HCT116 (cell line): ENCODE results near the gene FMNL1. TPM values are rescaled to one million over a fixed set of nuclear protein-coding genes. Genes with fewer than 3 reads are reported as not detected.

ENCODE experiments used
- ATAC-seq: fragments of 200-7000 bp; cut with Tn5 transposase; 2 replicates; pipeline ENCODE4 v1.9.1; 2020; ENCODE audit warnings: mild to moderate bottlenecking, moderate library complexity
- BruUV-seq: library from RNA; stranded (reverse); fragments of 400-500 nt; replicated peaks from 2 replicates; lab custom pipeline; 2021; lab: Mats Ljungman, UMichigan
- CTCF ChIA-PET: fragments of 300-600 bp; sonication (Branson Sonifier 250); formaldehyde crosslinking; loops from one replicate; lab custom pipeline; 2021; ENCODE audit warnings: antibody characterized with exemption; lab: Charles Lee
- POLR2A ChIA-PET: fragments of 300-600, 350-600 bp; sonication (Branson Sonifier 250); formaldehyde crosslinking; loops from one replicate; lab custom pipeline; 2021; ENCODE audit warnings: antibody characterized with exemption; lab: Charles Lee
- RAD21 ChIA-PET, 2 experiments: fragments of 300-600 bp; sonication (Branson Sonifier 250); formaldehyde crosslinking; loops; one replicate each; lab custom pipeline; 2023; ENCODE audit warnings: low total read pairs in 2 of 2; ENCODE audit not compliant: uncharacterized antibody in 2 of 2, unreplicated experiment in 2 of 2, low non-redundant PET in 1 of 2; lab: Charles Lee
- DNase-seq: peaks from one replicate; pipeline ENCODE4 v3.0.0-alpha.2; 2010; ENCODE audit warnings: low read depth, low spot score
- H2AFZ ChIP-seq: fragments of 200-600 bp; shearing (Covaris generic), sonication (generic); 2 replicates; pipeline ENCODE4 v1.6.1; 2017; ENCODE audit warnings: low read depth, mixed run types, mixed read lengths, antibody characterized with exemption, low read length; ENCODE audit not compliant: poor library complexity, severe bottlenecking
- H3K27ac ChIP-seq: 2 replicates; pipeline ENCODE4 v1.5.1; 2012; ENCODE audit warnings: low read depth, low read length
- H3K27me3 ChIP-seq: fragments of 200-600 bp; sonication (generic); 2 replicates; pipeline ENCODE4 v1.6.1; 2016; ENCODE audit warnings: mixed run types, low read length, mixed read lengths; ENCODE audit not compliant: insufficient read depth
- H3K36me3 ChIP-seq, 2 experiments: fragments of 200-500 bp in 1 of 2; fragments of 200-600 bp in 1 of 2; sonication (Bioruptor generic) in 1 of 2; sonication (generic) in 1 of 2; 2 replicates each; pipeline versions ENCODE4 v1.5.1 to v1.6.1; 2014 to 2016; ENCODE audit warnings: low read length in 2 of 2, inconsistent platforms in 1 of 2, mixed read lengths in 1 of 2, mixed run types in 1 of 2; ENCODE audit not compliant: insufficient read depth in 2 of 2, control insufficient read depth in 1 of 2
- H3K4me1 ChIP-seq, 2 experiments: fragments of 200-600 bp in 1 of 2; sonication (generic) in 1 of 2; 2 replicates each; pipeline versions ENCODE4 v1.5.1 to v1.6.1; 2012 to 2017; ENCODE audit warnings: low read length in 2 of 2, inconsistent platforms in 1 of 2, mild to moderate bottlenecking in 1 of 2, mixed read lengths in 1 of 2, mixed run types in 1 of 2, moderate library complexity in 1 of 2; ENCODE audit not compliant: insufficient read depth in 2 of 2, control insufficient read depth in 1 of 2
- H3K4me2 ChIP-seq: fragments of 200-600 bp; sonication (generic); 2 replicates; pipeline ENCODE4 v1.6.1; 2017; ENCODE audit warnings: mixed run types, low read length, mixed read lengths
- H3K4me3 ChIP-seq, 2 experiments: fragments of 200-600 bp in 1 of 2; sonication (generic) in 1 of 2; replicated peaks in 1 of 2; 2 replicates each; pipeline ENCODE4 v1.5.1; 2011 to 2016; ENCODE audit warnings: low read length in 2 of 2, control low read depth in 1 of 2, low read depth in 1 of 2, mild to moderate bottlenecking in 1 of 2, mixed read lengths in 1 of 2, mixed run types in 1 of 2
- H3K79me2 ChIP-seq: fragments of 200-600 bp; sonication (generic); 2 replicates; pipeline ENCODE4 v1.6.1; 2017; ENCODE audit warnings: mild to moderate bottlenecking, mixed run types, low read length, moderate library complexity, mixed read lengths; ENCODE audit not compliant: insufficient read depth
- H3K9ac ChIP-seq: fragments of 200-600 bp; sonication (generic); 2 replicates; pipeline ENCODE4 v1.6.1; 2016; ENCODE audit warnings: low read length, mixed read lengths
- H3K9me2 ChIP-seq: fragments of 200-600 bp; sonication (generic), shearing (Covaris generic); 2 replicates; pipeline ENCODE4 v1.6.1; 2017; ENCODE audit warnings: mixed run types, mild to moderate bottlenecking, moderate library complexity; ENCODE audit not compliant: insufficient read depth
- H3K9me3 ChIP-seq, 2 experiments: fragments of 200-500 bp in 1 of 2; fragments of 200-600 bp in 1 of 2; sonication (Bioruptor generic) in 1 of 2; sonication (generic) in 1 of 2; 2 replicates each; pipeline ENCODE4 v1.6.1; 2014 to 2017; ENCODE audit warnings: low read length in 2 of 2, mixed read lengths in 2 of 2, inconsistent platforms in 1 of 2, low read depth in 1 of 2, mild to moderate bottlenecking in 1 of 2, mixed run types in 1 of 2, moderate library complexity in 1 of 2; ENCODE audit not compliant: control insufficient read depth in 1 of 2, insufficient read depth in 1 of 2
- H4K20me1 ChIP-seq: fragments of 200-600 bp; sonication (generic), shearing (Covaris generic); 2 replicates; pipeline ENCODE4 v1.6.1; 2017; ENCODE audit warnings: mixed run types, mild to moderate bottlenecking, moderate library complexity; ENCODE audit not compliant: insufficient read depth
- EZH2 ChIP-seq: fragments of 200-600 bp; sonication (generic); IDR thresholded peaks from 2 replicates; pipeline ENCODE4 v1.6.1; 2017; ENCODE audit warnings: antibody characterized with exemption, mixed run types
- YY1 ChIP-seq: IDR thresholded peaks from 2 replicates; pipeline ENCODE4 v1.6.1; 2011; ENCODE audit warnings: low read length, low read depth, moderate library complexity, mild to moderate bottlenecking; ENCODE audit not compliant: insufficient replicate concordance; ENCODE audit errors: extremely low read depth
- intact Hi-C: fragments of 100-400 bp; cut with micrococcal nuclease; formaldehyde crosslinking; loops from 2 replicates; pipeline ENCODE4 v1.10.0; 2022
- total RNA-seq: library from RNA; stranded (reverse); gene quantifications from one replicate; pipeline ENCODE4 v1.2.1, GENCODE V29; 2021; ENCODE audit not compliant: unreplicated experiment
- TF ChIP-seq, protein P1 (sequence below), 3 experiments: fragments of 200-600 bp in 1 of 3; sonication (generic) in 1 of 3; IDR thresholded peaks in 2 of 3; conservative IDR thresholded peaks in 1 of 3; 2 replicates each; pipeline ENCODE4 v1.5.1; 2012 to 2017; ENCODE audit warnings: low read depth in 2 of 3, low read length in 2 of 3, antibody characterized with exemption in 1 of 3, borderline replicate concordance in 1 of 3, control low read depth in 1 of 3, mild to moderate bottlenecking in 1 of 3, mixed read lengths in 1 of 3, mixed run types in 1 of 3, moderate library complexity in 1 of 3; ENCODE audit not compliant: insufficient read depth in 1 of 3

Gene FMNL1
- total RNA-seq, 1 experiment from 2014 or later, result 8.2 TPM

DNA sequence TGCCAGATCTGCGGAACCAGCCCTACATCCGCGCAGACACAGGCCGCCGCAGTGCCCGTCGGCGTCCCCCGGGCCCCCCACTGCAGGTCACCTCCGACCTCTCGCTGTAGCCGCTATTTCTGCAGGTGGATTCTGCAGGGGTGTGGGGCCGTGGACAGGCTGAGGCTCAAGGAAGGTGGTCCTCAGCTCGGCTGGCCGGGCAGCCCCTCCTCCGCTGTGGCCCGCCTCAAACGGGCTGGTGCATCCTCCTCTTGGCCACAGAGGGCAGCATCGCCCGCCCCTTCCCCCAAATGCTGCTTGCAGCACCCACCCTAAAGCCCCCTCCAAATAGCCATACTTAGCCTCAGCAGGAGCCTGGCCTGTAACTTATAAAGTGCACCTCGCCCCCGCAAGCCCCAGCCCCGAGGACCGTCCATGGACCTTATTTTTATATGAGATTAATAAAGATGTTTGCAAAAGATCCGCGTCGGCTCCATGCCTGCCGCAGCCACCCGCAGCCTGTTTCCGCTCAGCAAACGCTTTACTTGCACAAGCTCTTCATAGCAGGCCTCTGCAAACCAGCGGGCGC, 25.3 kb downstream of the FMNL1 start:
- Histone ChIP-seq H3K4me1 (peaks cover 11 to 19% of the 10 kb centered on the region in 2 experiments; a peak in 3 of 4 replicates), H3K4me3 (peak overlapping the region; percentile 82 to 95), H3K79me2 (peaks cover 9% of the 10 kb centered on the region; the same call in 1 of the 2 replicates), H3K9me2 (no peaks in the 10 kb centered on the region), H3K9me3 (no peaks in the 10 kb centered on the region), H2AFZ (peak overlapping the region; percentile 77), H3K9ac (peak overlapping the region; percentile 92), H3K4me2 (peak overlapping the region; percentile 99), H3K36me3 (peaks cover 0 to 4% of the 10 kb centered on the region in 2 experiments; a peak in 2 of 4 replicates), H3K27ac (peak overlapping the region; percentile 85), H4K20me1 (no peaks in the 10 kb centered on the region)
- TSS peak; percentile 69 for BruUV-seq
- POLR2A ChIA-PET, result no interaction called here
- CTCF ChIA-PET, result interaction anchor here (0.8 to 3.2 kb wide), 10 partner anchors 8 to 178 kb away, joined by 3 to 12 read pairs (median 4); partner anchors contain the start of gene ACBD4
- RAD21 ChIA-PET, result interaction anchor here in 1 of 2 experiments (1.2 kb wide), 1 partner anchor 28 kb away, joined by 4 read pairs; no protein-coding TSS in a partner anchor
- ATAC-seq, result peak; percentile 31
- TF ChIP-seq YY1 (peak; percentile 2), EZH2 (no peak)
- TF ChIP-seq, protein P1, sequence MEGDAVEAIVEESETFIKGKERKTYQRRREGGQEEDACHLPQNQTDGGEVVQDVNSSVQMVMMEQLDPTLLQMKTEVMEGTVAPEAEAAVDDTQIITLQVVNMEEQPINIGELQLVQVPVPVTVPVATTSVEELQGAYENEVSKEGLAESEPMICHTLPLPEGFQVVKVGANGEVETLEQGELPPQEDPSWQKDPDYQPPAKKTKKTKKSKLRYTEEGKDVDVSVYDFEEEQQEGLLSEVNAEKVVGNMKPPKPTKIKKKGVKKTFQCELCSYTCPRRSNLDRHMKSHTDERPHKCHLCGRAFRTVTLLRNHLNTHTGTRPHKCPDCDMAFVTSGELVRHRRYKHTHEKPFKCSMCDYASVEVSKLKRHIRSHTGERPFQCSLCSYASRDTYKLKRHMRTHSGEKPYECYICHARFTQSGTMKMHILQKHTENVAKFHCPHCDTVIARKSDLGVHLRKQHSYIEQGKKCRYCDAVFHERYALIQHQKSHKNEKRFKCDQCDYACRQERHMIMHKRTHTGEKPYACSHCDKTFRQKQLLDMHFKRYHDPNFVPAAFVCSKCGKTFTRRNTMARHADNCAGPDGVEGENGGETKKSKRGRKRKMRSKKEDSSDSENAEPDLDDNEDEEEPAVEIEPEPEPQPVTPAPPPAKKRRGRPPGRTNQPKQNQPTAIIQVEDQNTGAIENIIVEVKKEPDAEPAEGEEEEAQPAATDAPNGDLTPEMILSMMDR (IDR thresholded peaks at IDR 0.05 in 2 of 3, conservative IDR thresholded peaks at IDR 0.05 in 1 of 3; ENCODE audit: borderline replicate concordance in 1 of 3, insufficient read depth in 1 of 3, low read depth in 2 of 3, low read length in 2 of 3), result peak in 2 of 3 experiments; percentile 54 to 56; a peak in 4 of 6 replicates
- TF ChIP-seq, all 23 proteins: peak for 2
- no peak for DNase-seq
- intact Hi-C loops, result loop anchor here (1.0 kb wide), 1 partner anchor 16 kb away; no protein-coding TSS in a partner anchor
- H3K27me3 ChIP-seq, result no peaks in the 10 kb centered on the region
